Left cardiac atrium (tissue), 4 donors: Measurements from ENCODE around the gene KLHL20. TPM values are rescaled to one million over a fixed set of nuclear protein-coding genes. Genes with fewer than 3 reads are reported as not detected.
"Not testable (repeated sequence)": the region's sequence is repeated elsewhere in the genome, so short reads cannot be mapped to it uniquely, and the experiment has no call there.

Experiments
- ATAC-seq, 2 donors: fragments of 200-7000 bp; cut with Tn5 transposase; one replicate each; pipeline ENCODE4 v1.9.1; 2020; ENCODE audit warnings: mild to moderate bottlenecking in 2 of 2, moderate library complexity in 2 of 2
- DNase-seq: peaks from one replicate; pipeline ENCODE4 v3.0.0-alpha.2; 2020
- intact Hi-C, 2 donors: fragments of 100-400 bp; cut with DNase I; formaldehyde crosslinking; loops; one replicate each; pipeline versions ENCODE4 v1.14.1 to v1.15.1; 2022 to 2023
- total RNA-seq, 2 donors: library from RNA; stranded (reverse); fragmentation: NEBNext Ultra II Directional; extraction: Animal tissue kit (Norgen Biotek cat#: 25700); gene quantifications; one replicate each; pipeline ENCODE4 v1.2.1, GENCODE V29; 2021
- donor health status: DM: no; HTN: yes; CAD: no.
- donor health status: DM: no; HTN: yes; CAD: no; lungs with severe emphysema.
- donor health status: DM: yes; HTN: yes; CAD: no.
- donor health status: Dilated cardiomyopathy.

KLHL20 gene
- total RNA-seq, 2 donors from 2014 or later, result 17.3 to 19.8 TPM

DNA sequence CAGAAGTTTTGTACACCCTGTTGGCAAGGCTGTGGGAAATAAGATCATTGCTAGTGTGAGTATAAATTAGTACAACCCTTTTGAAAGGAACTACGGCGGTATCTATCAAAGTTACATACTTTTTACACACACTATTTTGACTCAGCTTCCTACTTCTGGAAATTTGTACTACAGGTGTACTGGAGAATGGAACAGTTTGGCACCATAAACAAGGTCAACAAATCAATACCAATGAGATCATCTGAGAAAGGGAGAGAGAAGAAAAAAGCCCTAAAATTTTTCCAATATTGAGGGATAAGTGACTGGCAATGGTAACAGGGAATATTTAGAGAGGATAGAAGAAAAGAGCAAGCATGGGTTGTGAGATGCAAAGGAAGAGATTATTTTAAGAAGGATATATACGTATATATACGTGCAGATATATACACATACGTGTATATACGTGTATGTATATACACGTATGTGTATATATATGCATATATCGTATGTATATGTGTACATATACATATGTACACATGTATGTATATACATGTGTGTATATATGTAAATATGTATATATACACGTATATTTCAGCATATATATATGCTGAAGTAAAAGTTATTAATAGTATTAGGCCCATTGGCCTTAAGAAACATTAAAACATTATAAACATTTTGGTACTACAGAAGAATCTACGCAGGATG, 27.6 kb downstream of the KLHL20 start:
- DNase-seq (no peak), ATAC-seq (no peak)
- intact Hi-C loops, result no loop called here

- DNase-seq (no peak), ATAC-seq (no peak)
- intact Hi-C loops, result no loop called here
Measured at GRCh38 chr1:173744651-173745050, 29.9 kb downstream of the KLHL20 start.

DNA sequence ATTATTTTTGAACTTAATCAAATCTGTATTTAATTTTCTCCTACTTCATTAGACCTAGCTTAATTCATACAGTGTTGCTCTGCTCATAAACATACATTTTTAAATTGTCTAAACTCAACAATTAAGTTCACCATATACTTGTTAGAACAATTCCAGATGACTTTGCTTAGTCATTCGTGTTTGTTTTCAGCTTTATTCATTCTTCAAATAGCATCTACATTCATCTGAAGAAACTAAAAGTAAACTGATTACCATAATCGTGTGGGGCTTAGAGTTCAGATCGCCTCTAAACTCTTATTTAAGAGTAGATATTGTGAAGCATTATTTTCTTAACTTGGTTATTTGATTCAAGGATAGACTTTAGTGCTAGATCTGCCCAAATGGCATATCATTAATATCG, 34.4 kb downstream of the KLHL20 start:
- ATAC-seq, result no peak
- intact Hi-C loops, result no loop called here
- no peak for DNase-seq

DNA sequence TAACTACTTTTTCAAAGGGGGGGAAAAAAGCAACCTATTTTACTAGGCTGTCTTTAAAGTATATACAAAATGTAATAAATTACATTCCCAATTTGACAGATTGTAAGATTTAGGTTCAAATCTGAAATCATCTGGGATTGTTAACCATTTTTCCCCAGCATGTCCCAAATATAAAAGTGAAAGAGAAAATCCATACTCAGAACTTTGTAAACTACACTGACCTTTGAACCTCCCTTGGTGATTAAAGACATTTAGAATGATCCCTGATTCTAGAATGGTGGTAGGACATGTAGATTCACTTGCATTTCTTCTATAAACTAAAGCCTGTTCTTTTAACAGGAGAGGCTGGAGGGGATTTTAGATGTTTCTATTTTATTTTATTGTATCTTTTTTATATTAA, 39.0 kb downstream of the KLHL20 start:
- intact Hi-C loops, result no loop called here
- no peak for DNase-seq
- no peak for ATAC-seq

- ATAC-seq, result no peak
- intact Hi-C loops, result no loop called here
Measured at GRCh38 chr1:173757666-173758065, 42.9 kb downstream of the KLHL20 start.

GRCh38 chr1:173758110-173758509, 43.3 kb downstream of the KLHL20 start:
- no peak for DNase-seq
- intact Hi-C loops, result no loop called here
- ATAC-seq, result no peak

More at GRCh38 chr1:173757666-173758065, 42.9 kb downstream of the KLHL20 start:
- no peak for DNase-seq

GRCh38 chr1:173758980-173759379, 44.2 kb downstream of the KLHL20 start:
- intact Hi-C loops, result no loop called here
- no peak for ATAC-seq
- no peak for DNase-seq

DNA sequence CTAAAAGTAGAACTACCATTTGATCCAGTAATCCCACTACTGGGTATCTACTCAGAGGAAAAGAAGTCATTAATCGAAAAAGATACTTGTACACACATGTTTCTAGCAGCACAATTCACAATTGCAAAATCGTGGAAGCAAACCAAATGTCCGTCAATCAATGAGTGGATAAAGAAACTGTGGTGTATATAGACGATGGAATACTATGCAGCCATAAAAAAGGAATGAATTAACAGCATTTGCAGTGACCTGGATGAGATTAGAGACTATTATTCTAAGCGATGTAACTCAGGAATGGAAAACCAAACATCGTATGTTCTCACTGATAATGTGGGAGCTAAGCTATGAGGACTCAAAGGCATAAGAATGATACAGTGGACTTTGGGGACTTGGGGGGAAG, 49.5 kb downstream of the KLHL20 start:
- intact Hi-C loops, DNase-seq, ATAC-seq: not testable (repeated sequence)

- intact Hi-C loops, result no loop called here
- no peak for ATAC-seq
- no peak for DNase-seq
Measured at GRCh38 chr1:173768206-173768605, 53.4 kb downstream of the KLHL20 start.

GRCh38 chr1:173768827-173769226, 54.0 kb downstream of the KLHL20 start:
- no peak for DNase-seq
- no peak for ATAC-seq
- intact Hi-C loops, result no loop called here

DNA sequence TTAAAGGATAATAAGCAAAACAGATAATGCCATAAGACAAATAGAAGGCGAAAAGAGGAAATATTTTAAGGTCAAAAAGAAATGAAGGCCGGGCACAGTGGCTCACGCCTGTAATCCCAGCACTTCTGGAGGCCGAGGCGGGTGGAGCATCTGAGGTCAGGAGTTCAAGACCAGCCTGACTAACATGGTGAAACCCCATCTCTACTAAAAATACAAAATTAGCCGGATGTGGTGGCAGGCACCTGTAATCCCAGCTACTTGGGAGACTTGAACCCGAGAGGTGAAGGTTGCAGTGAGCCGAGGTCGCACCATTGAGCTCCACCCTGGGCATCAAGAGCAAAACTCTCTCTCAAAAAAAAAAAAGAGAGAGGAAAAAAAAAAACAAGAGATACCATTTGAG, 55.5 kb downstream of the KLHL20 start:
- intact Hi-C loops, DNase-seq, ATAC-seq: not testable (repeated sequence)

DNA sequence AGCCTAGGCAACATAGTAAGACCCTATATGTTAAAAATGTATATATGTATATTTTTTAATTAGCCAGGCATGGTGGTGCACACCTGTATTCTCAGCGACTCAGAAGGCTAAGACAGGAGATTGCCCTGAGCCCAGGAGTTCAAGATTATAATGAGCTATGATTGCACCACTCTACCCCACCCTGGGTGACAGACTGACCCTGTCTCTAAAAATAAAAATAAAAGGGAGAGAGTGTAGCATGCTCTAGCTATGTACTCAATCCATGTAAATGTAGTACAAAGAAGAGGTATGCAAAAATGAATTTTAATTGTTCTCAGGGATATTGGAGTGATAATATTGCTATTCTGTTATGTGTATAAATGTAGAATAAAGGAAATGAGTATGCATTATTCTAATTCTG, 56.8 kb downstream of the KLHL20 start:
- intact Hi-C loops, result no loop called here
- no peak for ATAC-seq

GRCh38 chr1:173775578-173776226, 60.9 kb downstream of the KLHL20 start:
- intact Hi-C loops, result no loop called here
- ATAC-seq (no peak), DNase-seq (no peak)

More for the DNA sequence above, 56.8 kb downstream of the KLHL20 start:
- no peak for DNase-seq

- no peak for DNase-seq
- intact Hi-C loops, result loop anchor here in 1 of 2 donors (10.0 kb wide), 1 partner anchor 45 kb away; no protein-coding TSS in a partner anchor
- ATAC-seq, result no peak
Measured at GRCh38 chr1:173779936-173780335, 65.2 kb downstream of the KLHL20 start.

- DNase-seq (no peak), ATAC-seq (no peak)
- intact Hi-C loops, result loop anchor here in 1 of 2 donors (10.0 kb wide), 1 partner anchor 50 kb away; no protein-coding TSS in a partner anchor
Measured at GRCh38 chr1:173784997-173785396, 70.2 kb downstream of the KLHL20 start.

DNA sequence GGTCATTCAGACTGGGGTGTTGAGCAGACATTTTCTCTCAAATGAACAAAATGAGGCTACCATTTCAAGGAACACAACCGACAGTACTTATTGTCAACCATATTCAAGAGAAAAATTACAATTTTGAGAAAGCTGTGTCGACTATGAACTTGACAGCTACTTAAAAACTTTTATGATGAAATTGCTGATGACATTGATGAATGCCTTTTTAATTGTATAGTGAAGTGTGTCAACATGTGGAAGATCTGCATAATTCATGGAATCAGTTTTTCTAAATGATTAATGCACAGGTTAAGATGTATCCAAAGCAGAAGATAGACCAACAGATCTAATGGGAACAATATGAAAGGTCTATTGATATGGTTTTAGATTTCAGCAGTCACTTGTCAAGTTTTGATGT, 75.1 kb downstream of the KLHL20 start:
- no peak for DNase-seq
- intact Hi-C loops, result loop anchor here in 1 of 2 donors (10.0 kb wide), 1 partner anchor 55 kb away; no protein-coding TSS in a partner anchor
- no peak for ATAC-seq

GRCh38 chr1:173798078-173798477, 83.3 kb downstream of the KLHL20 start:
- DNase-seq, result no peak
- ATAC-seq, result no peak
- intact Hi-C loops, result no loop called here

GRCh38 chr1:173799995-173800394, 85.2 kb downstream of the KLHL20 start:
- ATAC-seq, intact Hi-C loops, DNase-seq: not testable (repeated sequence)

DNA sequence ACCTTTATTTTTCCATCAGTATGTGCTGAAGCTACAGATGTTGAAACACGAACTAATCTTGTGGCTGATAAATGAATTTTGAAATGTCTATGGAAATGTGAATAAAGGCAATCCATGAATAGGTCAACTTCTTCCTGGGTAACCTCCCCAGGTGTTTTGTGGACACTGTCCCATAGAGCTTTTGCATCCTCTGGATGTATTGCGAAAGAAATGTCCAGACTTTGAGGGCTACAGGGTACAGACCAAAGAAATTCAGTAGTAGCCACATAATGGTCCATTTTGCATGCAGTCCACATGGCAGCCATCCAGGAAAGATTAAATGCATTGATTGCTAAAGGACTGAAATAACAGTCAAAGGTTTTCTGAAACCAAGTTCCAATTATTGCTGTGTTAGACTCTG, 88.2 kb downstream of the KLHL20 start:
- intact Hi-C loops, result no loop called here
- ATAC-seq (no peak), DNase-seq (no peak)

- ATAC-seq, DNase-seq, intact Hi-C loops: not testable (repeated sequence)
Measured at GRCh38 chr1:173813654-173814053, 98.9 kb downstream of the KLHL20 start.

- intact Hi-C loops, result no loop called here
- ATAC-seq (no peak), DNase-seq (no peak)
Measured at GRCh38 chr1:173818459-173818858, 103.7 kb downstream of the KLHL20 start.
